Stimulated activated naive CD8-positive, alpha-beta T cell treated with anti-CD3 and anti-CD28 coated beads, Interleukin-15, Interleukin-2, amounts not matched to agents 100 U/mL and 50 U/mL, for 24 hours (primary cell): ENCODE measurements around the gene SIX2.

Experiments
- ATAC-seq: fragments of 150-1000 bp; cut with Tn5 transposase; one replicate; pipeline ENCODE4 v1.10.0; 2021
- DNase-seq: peaks from one replicate; pipeline ENCODE4 v3.0.0; 2021

SIX2 gene

GRCh38 chr2:45018023-45018422, 8.8 kb upstream of the SIX2 start:
- no peak for DNase-seq
- ATAC-seq, result no peak

GRCh38 chr2:45014831-45015230, 5.6 kb upstream of the SIX2 start:
- no peak for DNase-seq
- ATAC-seq, result no peak

GRCh38 chr2:45014016-45014702, 4.9 kb upstream of the SIX2 start:
- peak; percentile 59 for DNase-seq
- ATAC-seq, result peak; percentile 57

- ATAC-seq (no peak), DNase-seq (peak; percentile 12)
These were observed 4.2 kb upstream of the SIX2 start for GRCh38 chr2:45013229-45014015.

GRCh38 chr2:45012733-45013132, 3.5 kb upstream of the SIX2 start:
- no peak for ATAC-seq

GRCh38 chr2:45011621-45012602, 2.7 kb upstream of the SIX2 start:
- ATAC-seq, result no peak

More at GRCh38 chr2:45012733-45013132, 3.5 kb upstream of the SIX2 start:
- DNase-seq, result no peak

GRCh38 chr2:45011121-45011520, 1.9 kb upstream of the SIX2 start:
- no peak for DNase-seq
- no peak for ATAC-seq

More at GRCh38 chr2:45011621-45012602, 2.7 kb upstream of the SIX2 start:
- no peak for DNase-seq

GRCh38 chr2:45010702-45011012, 1.4 kb upstream of the SIX2 start:
- DNase-seq (no peak), ATAC-seq (no peak)

- no peak for DNase-seq
- ATAC-seq, result no peak
These were observed 863 bp upstream of the SIX2 start for GRCh38 chr2:45009928-45010701.

- peak; percentile 14 for DNase-seq
- no peak for ATAC-seq
These were observed 739 bp downstream of the SIX2 start for GRCh38 chr2:45008296-45009129.

- ATAC-seq (no peak), DNase-seq (no peak)
These were observed 1.3 kb downstream of the SIX2 start for GRCh38 chr2:45007961-45008295.

GRCh38 chr2:45006942-45007287, 2.3 kb downstream of the SIX2 start:
- ATAC-seq, result no peak

GRCh38 chr2:45006041-45006941, 3.0 kb downstream of the SIX2 start:
- DNase-seq, result no peak
- no peak for ATAC-seq

More at GRCh38 chr2:45006942-45007287, 2.3 kb downstream of the SIX2 start:
- DNase-seq, result no peak

- DNase-seq, result no peak
- no peak for ATAC-seq
These were observed 3.8 kb downstream of the SIX2 start for GRCh38 chr2:45005261-45006002.

- no peak for DNase-seq
- no peak for ATAC-seq
These were observed 4.6 kb downstream of the SIX2 start for GRCh38 chr2:45004562-45005191.

- ATAC-seq (no peak), DNase-seq (no peak)
These were observed 5.4 kb downstream of the SIX2 start for GRCh38 chr2:45003579-45004551.

GRCh38 chr2:45002686-45003085, 6.6 kb downstream of the SIX2 start:
- DNase-seq (no peak), ATAC-seq (no peak)
